NCI-H2227 (cell line): Measurements from ENCODE around the gene DISC1.

ENCODE experiments used
- DNase-seq: peaks from one replicate; lab custom pipeline; 2025; ENCODE audit not compliant: unreplicated experiment; lab: John Stamatoyannopoulos, UW

Gene DISC1

GRCh38 chr1:231806623-231807495 is 180.3 kb downstream of the DISC1 start:
- DNase-seq, result peak; percentile 8

- peak; percentile 18 for DNase-seq
These were observed 181.0 kb downstream of the DISC1 start for GRCh38 chr1:231807541-231807940.

- DNase-seq, result no peak
These were observed 181.5 kb downstream of the DISC1 start for GRCh38 chr1:231808116-231808515.

- no peak for DNase-seq
These were observed 182.4 kb downstream of the DISC1 start for GRCh38 chr1:231808990-231809389.

- no peak for DNase-seq
These were observed 183.8 kb downstream of the DISC1 start for GRCh38 chr1:231810415-231810814.

- no peak for DNase-seq
These were observed 187.4 kb downstream of the DISC1 start for GRCh38 chr1:231814021-231814420.

- DNase-seq, result no peak
These were observed 187.9 kb downstream of the DISC1 start for GRCh38 chr1:231814521-231814920.

- DNase-seq, result no peak
These were observed 191.2 kb downstream of the DISC1 start for GRCh38 chr1:231817801-231818200.

GRCh38 chr1:231818337-231818736 is 191.7 kb downstream of the DISC1 start:
- no peak for DNase-seq

- no peak for DNase-seq
These were observed 194.7 kb downstream of the DISC1 start for GRCh38 chr1:231821281-231821680.

- DNase-seq, result no peak
These were observed 195.5 kb downstream of the DISC1 start for GRCh38 chr1:231822041-231822440.

GRCh38 chr1:231826566-231826965 is 200.0 kb downstream of the DISC1 start:
- DNase-seq, result no peak

GRCh38 chr1:231827337-231828105 is 200.9 kb downstream of the DISC1 start:
- DNase-seq, result no peak

GRCh38 chr1:231828182-231828920 is 201.8 kb downstream of the DISC1 start:
- DNase-seq, result no peak

GRCh38 chr1:231829332-231829731 is 202.7 kb downstream of the DISC1 start:
- no peak for DNase-seq

GRCh38 chr1:231836227-231836893 is 209.8 kb downstream of the DISC1 start:
- no peak for DNase-seq

GRCh38 chr1:231838521-231838920 is 211.9 kb downstream of the DISC1 start:
- DNase-seq, result no peak

GRCh38 chr1:231839999-231840398 is 213.4 kb downstream of the DISC1 start:
- no peak for DNase-seq

GRCh38 chr1:231841616-231842344 is 215.2 kb downstream of the DISC1 start:
- no peak for DNase-seq

GRCh38 chr1:231842441-231842840 is 215.9 kb downstream of the DISC1 start:
- DNase-seq, result no peak
